Upper lobe of right lung (tissue), 1 donor: ENCODE data around the gene CALCOCO1. TPM values are rescaled to one million over a fixed set of nuclear protein-coding genes. Genes with fewer than 3 reads are reported as not detected.
A peak's percentile ranks its signal among the peaks of the same experiment; 100 is the strongest.

Source experiments
- ATAC-seq: fragments of 200-7000 bp; cut with Tn5 transposase; one replicate; pipeline ENCODE4 v1.9.1; 2020; ENCODE audit warnings: mild to moderate bottlenecking, moderate library complexity
- DNase-seq: peaks from one replicate; pipeline ENCODE4 v3.0.0-alpha.2; 2020
- H3K27ac ChIP-seq: fragments of 200-600 bp; one replicate; pipeline ENCODE4 v1.8.0; 2022
- H3K27me3 ChIP-seq: fragments of 200-600 bp; one replicate; pipeline ENCODE4 v1.8.0; 2022; ENCODE audit warnings: mild to moderate bottlenecking
- H3K36me3 ChIP-seq: fragments of 200-600 bp; one replicate; pipeline ENCODE4 v1.8.0; 2022
- H3K4me1 ChIP-seq: fragments of 200-600 bp; one replicate; pipeline ENCODE4 v1.8.0; 2022
- H3K4me3 ChIP-seq: fragments of 200-600 bp; one replicate; pipeline ENCODE4 v1.8.0; 2022; ENCODE audit warnings: mild to moderate bottlenecking
- H3K9me3 ChIP-seq: fragments of 200-600 bp; one replicate; pipeline ENCODE4 v1.8.0; 2022
- CTCF ChIP-seq: fragments of 200-600 bp; IDR thresholded peaks from one replicate; pipeline ENCODE4 v1.8.0; 2022; ENCODE audit warnings: antibody characterized with exemption
- intact Hi-C: fragments of 100-400 bp; cut with DNase I; formaldehyde crosslinking; loops from one replicate; pipeline ENCODE4 v1.11.0; 2022
- total RNA-seq: library from RNA; stranded (reverse); fragmentation: NEBNext Ultra II Directional; extraction: Animal tissue kit (Norgen Biotek cat#: 25700); gene quantifications from one replicate; pipeline ENCODE4 v1.2.1, GENCODE V29; 2021
- donor health status: DM: no; HTN: yes; CAD: no; lungs with severe emphysema.

CALCOCO1 gene
- total RNA-seq, 1 donor from 2014 or later = 191 TPM

GRCh38 chr12:53695152-53696145 is 31.8 kb downstream of the CALCOCO1 start:
- peak overlapping the region; percentile 5 for H3K4me3 ChIP-seq
- DNase-seq = peak; percentile 69
- no peak overlapping the region for H3K27ac ChIP-seq
- ATAC-seq = peak; percentile 53
- peaks cover 71% of the 10 kb centered on the region for H3K27me3 ChIP-seq
- H3K36me3 ChIP-seq = no peaks in the 10 kb centered on the region
- no peaks in the 10 kb centered on the region for H3K9me3 ChIP-seq
- intact Hi-C loops = no loop called here
- no peak for TF ChIP-seq CTCF
- H3K4me1 ChIP-seq = peaks cover 19% of the 10 kb centered on the region

DNA sequence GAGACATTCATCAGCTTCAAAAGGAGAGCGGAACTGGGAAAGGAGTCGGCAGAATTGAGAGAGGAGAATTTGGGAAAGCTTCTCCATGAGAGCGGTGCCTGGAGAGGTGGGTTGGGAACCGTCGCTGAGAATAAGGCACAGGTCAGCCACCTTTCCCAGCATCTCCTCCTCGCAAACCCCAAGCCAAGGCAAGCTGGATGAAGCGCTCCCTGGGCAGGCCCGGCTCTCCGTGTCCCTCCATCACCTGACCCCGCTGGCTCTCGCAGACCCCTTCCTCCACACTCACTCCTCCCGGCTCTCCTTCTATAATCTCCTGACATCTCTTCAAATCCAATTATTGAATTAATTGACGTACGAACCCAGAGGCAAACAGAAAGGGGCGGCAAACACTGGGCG is 32.5 kb downstream of the CALCOCO1 start:
- ATAC-seq (no peak), DNase-seq (no peak)
- H3K4me3 ChIP-seq = peak overlapping the region; percentile 5
- H3K36me3 ChIP-seq = no peaks in the 10 kb centered on the region
- H3K27ac ChIP-seq = no peak overlapping the region
- peaks cover 66% of the 10 kb centered on the region for H3K27me3 ChIP-seq
- TF ChIP-seq CTCF = no peak
- H3K9me3 ChIP-seq = no peaks in the 10 kb centered on the region
- intact Hi-C loops = no loop called here
- H3K4me1 ChIP-seq = peaks cover 19% of the 10 kb centered on the region

DNA sequence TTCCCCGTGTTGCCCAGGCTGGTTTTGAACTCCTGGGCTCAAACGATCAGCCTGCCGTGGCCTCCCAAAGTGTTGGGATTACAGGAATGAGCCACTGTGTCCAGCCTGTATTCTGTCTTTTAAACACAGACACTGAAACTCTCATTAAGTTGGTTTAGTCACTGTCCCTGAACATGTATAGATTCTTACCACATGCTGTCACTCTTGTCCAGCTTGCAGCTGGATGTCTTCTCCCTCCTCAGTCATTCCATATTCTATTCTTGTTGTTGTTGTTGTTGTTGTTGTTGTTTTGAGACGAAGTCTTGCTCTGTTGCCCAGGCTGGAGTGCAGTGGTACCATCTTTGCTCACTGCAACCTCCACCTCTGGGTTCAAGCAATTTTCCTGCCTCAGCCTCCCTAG is 39.1 kb downstream of the CALCOCO1 start:
- ATAC-seq = no peak
- Histone ChIP-seq H3K9me3 (no peaks in the 10 kb centered on the region), H3K4me1 (no peaks in the 10 kb centered on the region), H3K27ac (no peak overlapping the region), H3K4me3 (no peak overlapping the region), H3K27me3 (peaks cover 5% of the 10 kb centered on the region), H3K36me3 (no peaks in the 10 kb centered on the region)
- DNase-seq = no peak
- TF ChIP-seq CTCF = no peak
- intact Hi-C loops = no loop called here

DNA sequence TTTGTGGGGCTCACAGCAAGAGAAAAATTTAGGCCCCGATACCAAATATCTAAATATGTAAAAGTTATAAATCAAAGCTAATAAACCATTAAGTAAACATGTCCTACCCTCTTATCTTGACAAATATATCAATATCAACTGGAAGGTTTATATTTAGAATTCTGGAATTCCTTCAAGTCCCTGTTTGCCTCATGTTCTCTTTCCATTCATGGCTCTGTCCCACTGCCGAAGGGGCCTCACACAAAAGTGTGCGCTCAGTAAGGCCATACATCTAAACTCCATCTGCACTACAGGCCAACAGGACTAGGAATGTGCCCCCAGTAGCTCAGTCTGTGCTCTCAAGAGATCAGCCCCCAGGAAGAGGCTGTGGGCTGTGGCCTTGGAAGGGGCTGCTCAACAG is 40.8 kb downstream of the CALCOCO1 start:
- H3K27me3 ChIP-seq = no peaks in the 10 kb centered on the region
- H3K9me3 ChIP-seq = no peaks in the 10 kb centered on the region
- H3K27ac ChIP-seq = no peak overlapping the region
- no peaks in the 10 kb centered on the region for H3K4me1 ChIP-seq
- no peak for ATAC-seq
- no peaks in the 10 kb centered on the region for H3K36me3 ChIP-seq
- TF ChIP-seq CTCF = no peak
- DNase-seq = no peak
- no peak overlapping the region for H3K4me3 ChIP-seq
- intact Hi-C loops = no loop called here

DNA sequence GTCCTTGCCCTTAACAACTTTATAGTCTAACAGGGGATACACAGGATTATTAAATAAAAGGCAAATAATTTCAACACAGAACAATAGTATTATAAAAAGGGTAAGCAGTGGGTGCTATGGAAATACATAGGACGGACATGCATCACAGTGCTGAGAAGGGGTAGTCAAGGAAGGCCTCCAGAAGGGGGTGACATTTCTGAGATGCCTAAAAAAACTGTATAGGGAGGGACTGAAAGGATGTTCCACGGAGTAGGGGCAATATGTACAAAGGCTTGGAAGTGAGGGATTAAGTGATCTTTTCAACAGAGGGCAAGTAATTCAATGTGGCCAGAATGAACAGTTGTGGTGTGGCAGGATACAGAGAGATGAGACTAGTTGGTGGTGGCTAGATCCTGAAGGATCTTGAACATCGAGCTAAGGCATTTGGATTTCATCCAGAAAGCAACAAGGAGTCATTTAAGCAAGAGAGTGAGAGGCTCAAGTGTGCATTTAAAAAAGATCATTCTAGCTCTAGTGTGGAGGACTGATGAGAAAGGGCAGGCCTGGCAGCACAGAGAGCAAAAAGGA is 42.5 kb downstream of the CALCOCO1 start:
- ATAC-seq = no peak
- TF ChIP-seq CTCF = no peak
- Histone ChIP-seq H3K4me1 (no peaks in the 10 kb centered on the region), H3K4me3 (no peak overlapping the region), H3K27me3 (no peaks in the 10 kb centered on the region), H3K27ac (no peak overlapping the region), H3K36me3 (no peaks in the 10 kb centered on the region), H3K9me3 (no peaks in the 10 kb centered on the region)
- intact Hi-C loops = no loop called here
- DNase-seq = no peak
